NK-92 (cell line): ENCODE data around the gene ASCL2.

Experiments
- DNase-seq: peaks from one replicate; lab custom pipeline; 2025; ENCODE audit not compliant: unreplicated experiment; lab: John Stamatoyannopoulos, UW

ASCL2 gene

DNA sequence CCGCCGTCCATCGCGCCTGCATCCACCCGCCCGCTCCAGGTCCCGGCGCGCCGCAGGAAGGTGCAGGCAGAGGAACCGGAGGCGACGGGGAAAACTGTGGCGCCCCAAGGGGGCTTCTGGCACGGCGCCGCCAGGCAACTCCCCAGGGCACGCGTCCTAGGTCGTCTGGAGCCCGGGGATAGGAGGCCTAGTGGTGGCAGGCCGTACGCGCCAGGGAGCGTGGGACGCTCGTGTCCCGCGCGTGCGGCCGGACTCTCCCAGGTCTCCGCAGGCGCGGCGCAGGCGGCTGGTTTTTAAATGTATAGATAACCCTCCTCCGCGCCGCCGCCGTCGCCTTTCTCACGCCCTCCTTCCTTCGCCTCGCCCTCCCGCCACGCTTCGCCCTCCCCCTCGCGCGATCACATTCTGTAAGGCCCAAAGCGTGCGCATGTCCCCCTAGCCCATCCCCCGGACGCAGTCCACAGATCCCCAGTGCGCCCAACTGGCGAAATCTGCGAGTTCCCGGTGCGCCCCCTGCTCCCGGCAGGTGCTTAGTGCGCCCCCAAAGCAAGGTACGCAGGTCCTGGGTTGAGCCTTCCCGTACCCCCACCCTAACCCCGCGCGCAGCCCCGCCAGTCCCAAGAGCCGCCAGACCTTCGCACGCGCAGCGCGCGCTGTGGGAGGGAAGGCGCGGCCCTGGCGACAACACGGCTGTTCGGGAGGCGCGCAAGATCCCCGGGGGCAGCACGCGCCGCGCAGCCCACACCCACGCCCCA, at the start of gene ASCL2:
Gene ASCL2 (minus strand): TSS at position 267 of the 755 bp plus-strand sequence. CDS start 256 bp downstream, at position 11.
- DNase-seq: no peak

DNA sequence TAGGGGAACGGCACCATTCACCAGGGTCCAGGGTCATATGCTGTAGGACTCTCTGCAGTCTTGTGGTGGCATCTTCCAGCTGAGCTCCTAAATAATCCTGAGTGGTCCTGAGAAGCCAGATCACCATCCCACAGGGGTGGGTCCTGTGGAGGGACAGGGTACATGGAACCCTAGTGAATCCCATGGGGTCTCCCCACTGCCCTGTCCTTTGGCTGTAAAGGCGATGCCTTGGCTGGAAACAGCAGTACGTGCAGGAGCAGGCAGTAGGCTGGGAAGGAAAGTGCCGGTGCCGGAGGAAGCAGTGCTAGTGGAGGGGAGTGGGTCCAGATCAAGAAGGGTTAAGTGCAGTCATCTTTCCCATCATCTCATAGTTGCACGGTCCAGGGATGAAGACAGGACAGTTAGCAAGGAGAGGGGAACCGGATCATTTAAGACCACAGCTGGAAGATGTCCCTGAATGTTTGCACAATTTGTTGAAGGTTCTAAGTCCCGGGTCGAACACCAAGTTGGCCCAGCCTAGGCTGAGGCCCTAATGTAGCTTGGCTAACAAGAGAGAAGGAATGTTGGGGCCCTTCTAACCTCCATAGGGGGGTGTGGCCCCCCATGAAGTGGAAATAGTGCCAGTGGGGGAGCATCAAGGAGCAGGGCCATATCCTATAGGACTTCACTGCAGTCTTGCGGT, 49.5 kb upstream of the ASCL2 start:
- no peak for DNase-seq

DNA sequence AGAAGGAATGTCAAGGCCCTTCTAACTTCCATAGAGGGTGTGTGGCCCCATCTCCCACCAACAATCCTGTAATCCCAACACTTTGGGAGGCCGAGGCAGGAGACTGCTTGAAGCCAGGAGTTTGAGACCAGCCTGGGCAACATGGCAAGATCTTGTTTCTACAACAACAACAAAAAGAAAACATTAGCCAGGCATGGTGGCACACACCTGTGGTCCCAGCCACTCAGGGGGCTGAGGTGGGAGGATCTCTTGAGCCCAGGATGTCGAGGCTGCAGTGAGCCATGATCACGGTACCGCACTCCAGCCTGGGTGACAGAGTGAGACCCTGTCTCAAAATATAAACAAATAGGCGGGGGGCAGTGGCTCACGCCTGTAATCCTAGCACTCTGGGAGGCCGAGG, 48.3 kb upstream of the ASCL2 start:
- no peak for DNase-seq

- no peak for DNase-seq
Observed at GRCh38 chr11:2318123-2318522, 47.7 kb upstream of the ASCL2 start.

DNA sequence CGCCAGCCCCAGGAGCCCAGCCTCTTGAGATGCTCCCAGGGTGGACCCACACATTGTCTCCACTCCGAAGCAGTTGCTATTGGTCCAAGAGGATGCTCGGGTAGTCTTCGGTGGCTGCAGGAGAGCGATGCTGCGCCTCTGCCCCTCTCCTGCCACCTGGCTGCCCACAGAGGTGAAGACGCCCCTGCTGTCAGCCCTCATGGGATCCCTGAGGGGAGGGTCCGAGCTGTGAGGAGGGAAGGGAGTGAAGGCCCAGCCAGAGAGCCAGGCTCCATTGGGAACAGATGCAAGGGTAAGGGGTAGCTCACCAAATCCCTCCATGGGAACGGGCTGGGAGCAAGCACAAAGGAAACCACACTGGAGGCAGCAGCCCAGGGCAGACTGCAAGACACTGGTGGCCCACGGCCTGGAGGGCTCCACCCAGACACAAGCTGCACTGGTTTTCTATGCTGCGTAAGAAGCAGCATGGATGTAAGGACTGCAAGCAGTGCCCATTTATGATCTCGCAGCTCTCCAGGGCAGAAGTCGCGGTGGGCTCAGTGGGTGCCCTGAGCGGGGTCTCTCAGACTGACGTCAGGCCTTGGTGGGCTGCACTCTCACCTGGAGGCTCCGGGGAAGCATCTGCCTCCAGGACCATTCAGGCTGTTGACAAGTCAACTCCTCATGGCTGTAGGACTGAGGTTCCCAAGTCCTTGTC, 47.1 kb upstream of the ASCL2 start:
- no peak for DNase-seq

DNA sequence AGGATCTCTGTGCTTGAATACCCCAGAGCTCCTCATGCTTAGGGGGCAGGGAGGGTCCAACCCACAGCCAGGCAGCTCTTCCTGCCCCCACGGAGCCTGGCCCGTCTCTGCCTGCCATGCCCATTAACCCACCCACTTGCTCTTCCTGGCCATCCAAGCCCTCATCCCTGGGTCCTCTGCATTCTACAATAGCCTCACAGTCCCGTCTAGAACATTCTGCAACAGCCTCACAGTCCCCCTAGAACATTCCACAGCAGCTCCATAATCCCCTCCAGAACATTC, 46.5 kb upstream of the ASCL2 start:
- DNase-seq: no peak

- no peak for DNase-seq
Observed at GRCh38 chr11:2316169-2316962, 46.0 kb upstream of the ASCL2 start.

DNA sequence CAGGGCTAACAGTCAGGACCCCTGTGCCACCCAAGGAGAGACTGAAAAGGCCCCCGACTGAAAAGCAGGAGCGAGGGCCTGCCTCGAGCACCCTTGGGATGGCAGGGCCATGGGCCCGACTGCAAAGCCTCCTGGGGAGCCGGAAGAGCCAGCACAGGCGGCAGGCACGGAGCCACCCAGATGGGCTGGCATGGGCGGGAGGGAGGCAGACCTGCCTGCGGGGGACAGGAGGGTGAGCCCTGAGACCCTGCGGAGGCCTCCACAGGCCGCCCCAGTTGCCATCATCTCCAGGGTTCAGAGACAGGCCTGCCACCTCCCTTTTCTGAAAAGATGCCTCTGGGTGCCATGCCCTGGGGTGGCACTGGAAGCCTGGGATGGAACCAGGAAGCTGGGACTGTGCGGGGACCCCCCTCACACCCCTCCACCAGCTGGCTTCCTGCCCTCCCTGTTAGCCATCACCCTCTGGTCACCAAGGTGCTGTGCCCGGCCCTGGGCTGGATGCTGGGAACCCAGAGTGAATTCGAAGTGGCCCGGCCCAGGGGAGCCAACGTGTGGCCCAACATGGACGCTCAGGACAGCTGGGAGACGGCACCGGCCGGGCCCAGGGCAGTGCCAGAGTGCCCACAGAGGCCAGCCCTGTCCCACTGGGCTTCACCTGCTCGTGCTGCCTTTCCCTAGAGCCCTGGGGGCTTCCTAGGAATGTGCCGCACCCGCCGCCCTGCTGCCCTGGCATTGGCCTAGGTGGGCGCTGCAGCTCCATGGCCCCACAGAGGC, 45.2 kb upstream of the ASCL2 start:
- no peak for DNase-seq

DNA sequence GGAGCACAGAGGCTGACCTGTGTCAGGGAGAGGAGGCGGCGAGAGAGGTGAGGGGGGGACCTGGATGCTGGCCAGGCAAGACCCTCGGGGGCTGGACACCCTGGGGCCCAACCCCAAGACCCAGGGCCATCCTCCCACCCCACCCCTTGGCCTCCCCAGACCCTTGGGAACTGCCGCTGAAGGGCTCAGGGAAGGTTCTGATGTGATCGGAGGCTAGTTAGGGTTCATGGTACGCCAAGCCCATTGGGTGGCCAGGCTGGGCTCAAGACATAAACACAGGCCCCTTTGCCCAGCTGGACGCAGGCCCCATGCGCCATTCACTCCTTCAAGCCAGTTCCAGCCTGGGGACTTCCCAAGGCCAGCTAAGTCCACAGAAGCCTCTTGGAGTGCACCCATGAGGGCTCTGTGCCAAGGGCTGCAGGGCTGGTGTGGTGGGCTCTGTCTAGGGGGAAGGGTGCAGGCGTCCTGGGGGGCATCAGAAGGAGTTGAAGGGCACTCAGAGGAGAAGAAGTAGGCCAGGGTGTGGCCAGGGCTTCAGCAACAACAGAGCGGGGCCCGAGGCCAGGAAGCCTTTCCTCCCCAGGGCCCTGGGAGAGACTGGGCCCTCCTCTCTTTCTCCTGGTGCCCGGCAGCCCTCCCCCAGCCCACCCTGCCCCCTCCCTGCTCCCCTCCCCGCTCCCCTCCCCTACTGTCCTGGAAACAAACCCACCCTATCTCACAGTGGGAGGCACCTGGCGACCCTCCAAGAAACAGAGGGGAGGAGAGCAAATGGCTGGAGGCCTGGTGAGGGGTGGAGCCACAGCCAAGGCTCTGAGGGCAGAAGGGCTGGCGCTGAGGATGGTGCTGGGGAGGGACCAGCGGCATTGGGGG, 44.4 kb upstream of the ASCL2 start:
- DNase-seq: no peak

GRCh38 chr11:2314136-2314524, 43.7 kb upstream of the ASCL2 start:
- no peak for DNase-seq

GRCh38 chr11:2313051-2313951, 42.9 kb upstream of the ASCL2 start:
- no peak for DNase-seq

DNA sequence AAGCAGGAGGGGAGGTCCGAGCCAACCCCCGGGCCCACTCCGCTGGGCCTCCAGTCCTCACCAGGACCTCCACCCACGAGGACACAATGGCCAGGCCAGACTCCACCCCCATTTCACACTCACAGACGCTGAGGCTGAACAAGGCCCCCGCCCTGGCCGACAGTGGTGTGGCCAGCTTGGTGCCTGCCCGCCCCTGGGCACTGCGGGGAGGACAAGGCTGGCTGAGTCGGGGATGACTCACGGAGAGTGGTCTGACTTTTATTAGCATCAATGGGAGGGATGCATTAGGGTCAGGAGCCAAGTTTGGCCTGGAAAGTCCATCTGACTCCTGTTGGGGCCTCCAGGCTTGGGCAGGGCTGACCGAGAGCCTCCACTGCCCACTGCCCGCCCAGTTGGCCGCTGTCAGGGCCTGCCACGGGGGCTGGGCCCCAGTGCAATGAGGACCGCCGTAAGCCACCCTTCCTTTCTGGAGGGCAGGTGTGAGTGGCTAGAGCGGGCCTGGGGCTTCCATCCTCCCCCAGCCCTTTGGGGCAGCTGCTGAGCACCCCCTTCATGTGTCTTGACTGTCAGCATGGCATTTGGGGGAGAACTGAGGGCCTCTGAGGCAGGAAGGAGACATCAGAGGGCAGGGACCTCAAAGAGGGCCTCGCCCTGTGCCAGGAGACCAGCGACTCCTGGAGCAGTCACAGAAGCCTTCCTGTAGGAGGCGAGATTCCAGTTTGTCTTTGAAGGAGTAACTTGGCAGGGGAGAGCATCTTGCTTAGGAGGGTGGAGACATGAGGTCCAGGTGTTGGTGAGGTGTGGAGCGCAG, 42.0 kb upstream of the ASCL2 start:
- no peak for DNase-seq

GRCh38 chr11:2311353-2312133, 41.2 kb upstream of the ASCL2 start:
- DNase-seq: no peak

GRCh38 chr11:2310786-2311352, 40.5 kb upstream of the ASCL2 start:
- no peak for DNase-seq

DNA sequence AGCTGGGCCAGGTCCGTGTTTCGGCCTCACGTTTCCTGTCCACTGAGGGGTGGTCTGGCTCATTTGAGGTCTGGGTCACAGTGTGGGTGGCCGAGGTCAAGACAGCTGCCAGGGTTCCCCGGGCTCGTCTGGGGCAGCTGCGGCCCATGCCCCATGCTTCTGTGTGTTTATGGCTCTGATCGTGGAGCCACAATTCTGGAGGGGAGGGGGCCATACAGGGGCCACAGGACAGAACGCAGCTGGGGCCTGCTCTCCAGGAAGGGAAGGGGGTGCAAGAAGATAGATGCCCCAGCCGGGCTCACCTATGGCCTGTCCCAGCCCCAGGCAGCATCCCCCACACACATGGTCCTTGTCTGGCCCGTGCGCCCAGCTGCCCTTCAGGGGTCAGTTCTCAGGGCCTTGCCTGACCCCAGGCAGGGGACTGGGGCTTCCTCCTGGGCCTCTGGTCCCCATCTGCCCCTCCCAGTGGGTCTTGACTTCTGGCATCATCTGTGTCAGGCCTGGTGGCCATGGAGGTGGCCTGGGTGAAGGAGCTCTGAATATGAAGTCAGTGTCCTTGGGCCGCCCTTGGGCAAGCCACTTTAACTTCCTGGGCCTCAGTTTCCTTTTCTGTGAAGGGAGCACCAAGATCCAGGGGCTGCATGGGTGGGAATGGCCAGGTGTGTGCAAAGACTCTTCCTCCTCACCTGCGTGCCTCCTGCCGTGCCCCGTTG, 39.8 kb upstream of the ASCL2 start:
- no peak for DNase-seq
